Left ventricle myocardium superior (tissue), 1 donor: Measurements from ENCODE around the gene TIGD1. TPM values are rescaled to one million over a fixed set of nuclear protein-coding genes. Genes with fewer than 3 reads are reported as not detected.
A peak's percentile ranks its signal among the peaks of the same experiment; 100 is the strongest.

Experiments
- ATAC-seq: fragments of 200-7000 bp; cut with Tn5 transposase; one replicate; pipeline ENCODE4 v1.9.1; 2020; ENCODE audit warnings: mild to moderate bottlenecking, moderate library complexity
- DNase-seq: peaks from one replicate; pipeline ENCODE4 v3.0.0-alpha.2; 2020
- intact Hi-C: fragments of 100-400 bp; cut with micrococcal nuclease; formaldehyde crosslinking; loops from one replicate; pipeline ENCODE4 v1.11.0; 2022
- total RNA-seq: library from RNA; stranded (reverse); fragmentation: NEBNext Ultra II Directional; extraction: Animal tissue kit (Norgen Biotek cat#: 25700); gene quantifications from one replicate; pipeline ENCODE4 v1.2.1, GENCODE V29; 2021
- donor health status: DM: no; HTN: yes; CAD: no; lungs with severe emphysema.

The TIGD1 gene
- total RNA-seq, 1 donor from 2014 or later = 1.7 TPM

DNA sequence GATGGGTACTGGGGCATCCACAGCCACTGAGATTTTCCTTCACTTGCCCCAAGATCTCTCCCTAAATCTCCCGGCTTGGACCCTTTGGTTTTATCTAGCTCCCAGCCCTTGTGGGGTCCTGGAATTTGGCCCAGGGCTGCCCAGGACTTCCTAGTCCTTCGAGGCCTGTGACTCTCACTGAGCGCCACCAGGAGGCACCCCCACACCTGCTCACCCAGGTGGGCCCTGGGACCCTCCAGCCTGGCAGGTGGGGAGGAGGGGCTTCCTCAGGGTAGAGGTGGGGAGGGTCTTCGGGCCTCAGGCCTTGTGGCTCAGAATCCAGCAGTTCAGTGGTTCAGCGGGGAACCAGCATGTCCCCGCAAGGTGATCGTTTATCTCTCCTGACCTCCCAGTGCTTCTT, 42.1 kb downstream of the TIGD1 start:
- intact Hi-C loops = no loop called here
- ATAC-seq (no peak), DNase-seq (no peak)

DNA sequence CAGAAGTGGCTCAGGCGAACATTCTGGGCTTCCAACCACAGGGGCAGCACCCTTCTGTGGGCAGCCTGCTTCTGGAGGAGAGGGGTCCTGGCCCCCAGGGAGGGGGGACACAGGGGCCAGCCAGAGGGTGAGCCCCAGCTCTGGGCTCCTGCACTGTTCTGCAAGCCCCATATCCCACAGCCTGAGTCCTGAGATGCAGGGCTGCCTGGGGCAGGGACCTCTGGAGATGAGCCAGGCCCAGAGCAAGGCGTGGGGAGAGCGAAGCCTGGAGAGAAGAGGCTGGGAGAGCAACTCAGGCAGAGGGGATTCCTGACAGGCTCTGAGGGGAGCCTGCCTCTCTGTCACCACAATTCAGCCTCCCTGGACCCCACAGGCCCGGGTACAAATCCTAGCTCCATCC, 43.6 kb downstream of the TIGD1 start:
- no peak for DNase-seq
- no peak for ATAC-seq
- intact Hi-C loops = no loop called here

DNA sequence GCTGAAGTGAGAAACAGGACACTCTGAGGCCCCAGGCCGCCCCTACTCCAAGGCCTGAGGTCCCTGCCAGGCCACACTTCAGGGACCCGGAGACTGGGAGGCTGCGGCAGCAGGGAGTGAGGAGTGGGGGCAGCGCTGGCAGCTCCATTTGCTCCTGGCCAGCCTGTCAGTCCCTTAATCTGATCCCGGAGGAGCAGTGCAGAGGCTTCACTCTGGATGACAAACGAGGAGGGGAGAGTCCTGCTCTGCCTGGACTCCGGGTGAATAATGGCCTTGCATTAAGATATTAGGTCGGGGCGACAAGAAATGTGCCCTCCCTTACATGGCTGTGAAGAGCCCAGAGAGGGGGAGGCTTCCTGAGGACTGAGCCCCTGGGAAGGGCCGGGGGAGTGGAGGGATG, 44.5 kb downstream of the TIGD1 start:
- intact Hi-C loops = no loop called here
- DNase-seq (no peak), ATAC-seq (no peak)

DNA sequence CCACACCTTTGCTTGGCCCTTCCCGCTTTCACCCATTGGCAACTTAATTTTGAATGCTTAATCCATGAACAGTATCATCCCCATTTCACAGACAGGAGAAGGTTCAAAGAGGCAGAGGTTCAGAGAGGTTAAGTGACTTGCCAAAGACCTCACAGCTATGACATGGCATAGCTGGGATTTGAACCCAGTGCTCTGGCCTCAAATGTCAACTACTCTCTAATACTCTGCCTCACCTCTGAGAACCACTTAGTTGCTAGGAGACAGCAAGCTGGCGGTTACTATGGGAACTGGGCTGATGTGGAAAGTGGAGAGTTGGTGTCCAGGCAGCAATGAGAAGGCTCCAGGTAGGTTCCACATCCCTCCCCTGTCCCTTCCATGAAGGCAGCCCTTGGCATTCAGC, 45.9 kb downstream of the TIGD1 start:
- intact Hi-C loops = no loop called here
- no peak for DNase-seq
- ATAC-seq = no peak

DNA sequence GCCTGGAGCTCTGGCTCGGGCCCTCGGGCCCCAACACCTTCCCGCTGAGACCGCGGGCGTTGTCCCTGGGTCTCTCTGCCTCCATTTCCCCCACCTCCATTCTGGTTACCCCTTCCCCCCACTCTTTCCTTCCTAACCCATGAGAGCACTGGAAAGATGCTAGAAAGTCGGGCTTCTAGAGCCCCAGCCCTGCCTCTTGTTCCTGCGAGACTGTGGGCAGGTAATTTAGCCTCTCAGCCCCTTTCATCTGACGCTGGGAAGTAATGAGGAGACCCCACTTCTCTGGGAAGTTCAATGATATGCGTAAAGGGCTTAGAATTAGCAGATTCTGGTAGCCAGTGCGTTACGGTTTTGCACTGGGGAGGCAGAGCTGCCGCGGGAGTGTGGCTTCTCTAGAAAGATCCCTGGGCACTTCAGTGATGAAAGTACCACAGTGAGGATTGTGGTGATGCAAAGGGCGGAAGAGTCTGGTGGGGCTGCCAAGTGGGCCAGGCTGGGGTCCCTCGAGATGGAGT, 46.5 kb downstream of the TIGD1 start:
- intact Hi-C loops = no loop called here
- ATAC-seq (no peak), DNase-seq (no peak)

DNA sequence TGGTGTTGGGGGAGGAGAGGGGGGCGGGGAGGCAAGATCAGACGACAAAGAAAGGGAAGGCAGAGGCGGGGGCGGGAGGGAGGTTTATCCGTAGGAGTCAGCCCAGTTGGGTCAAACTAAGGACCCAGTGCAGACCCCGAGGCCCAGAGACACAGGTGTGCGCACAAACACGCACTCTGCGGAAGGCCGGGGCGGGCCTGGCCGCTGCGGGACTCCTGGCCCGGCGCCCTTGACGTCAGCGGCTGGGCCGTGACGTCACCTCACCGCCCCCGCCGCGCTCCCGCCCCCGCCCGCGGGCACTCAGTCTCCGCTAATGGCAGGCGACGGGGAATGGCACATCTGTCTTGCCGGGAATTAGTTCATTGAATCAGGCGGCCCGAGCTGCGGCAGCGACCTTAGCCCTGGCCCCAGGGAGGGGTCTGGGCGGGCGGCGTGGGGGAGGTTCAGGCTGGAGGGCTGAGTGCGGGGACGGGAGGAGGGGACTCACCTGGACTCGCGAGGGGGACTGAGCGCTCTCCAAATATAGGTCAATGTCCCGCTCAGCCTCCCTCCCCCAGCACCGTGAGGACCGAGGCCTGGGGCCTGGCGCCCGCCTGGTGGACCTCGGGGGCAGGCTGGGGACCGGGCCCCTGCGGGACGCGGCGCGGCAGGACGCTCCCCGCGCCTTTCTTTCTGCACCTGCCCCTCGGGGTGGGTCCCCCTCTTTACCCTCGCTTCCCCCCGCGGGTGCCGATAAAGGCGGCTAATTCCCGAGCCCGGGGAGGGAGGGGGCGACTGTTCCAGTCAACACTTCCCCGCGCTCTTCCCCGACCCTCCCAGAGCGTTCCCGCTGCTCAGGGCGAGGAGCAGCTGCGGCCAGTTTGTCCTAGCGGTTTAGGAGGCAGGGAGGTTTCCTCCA, 47.2 kb downstream of the TIGD1 start:
- intact Hi-C loops = no loop called here
- DNase-seq (peak; percentile 45), ATAC-seq (peak; percentile 79)

DNA sequence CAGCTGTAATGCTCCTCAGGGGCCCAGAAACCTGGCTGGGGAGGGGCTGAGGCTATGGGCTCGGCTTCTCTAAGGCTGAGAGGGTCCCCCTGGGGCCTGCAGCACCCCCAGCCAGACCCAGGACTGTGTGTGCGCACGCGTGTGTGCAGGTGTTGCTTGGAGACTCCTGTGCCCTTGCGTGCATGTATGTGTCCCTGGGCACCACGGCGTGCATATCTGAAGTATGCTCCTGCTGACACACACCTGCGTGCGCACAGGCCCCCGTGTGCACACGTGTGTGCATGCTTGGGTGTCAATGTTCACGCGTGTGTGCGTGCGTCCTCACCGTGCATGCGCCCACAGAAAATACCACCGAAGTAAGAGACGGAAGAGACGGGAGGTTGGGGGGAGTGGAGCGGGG, 47.8 kb downstream of the TIGD1 start:
- intact Hi-C loops = no loop called here
- DNase-seq (no peak), ATAC-seq (no peak)

DNA sequence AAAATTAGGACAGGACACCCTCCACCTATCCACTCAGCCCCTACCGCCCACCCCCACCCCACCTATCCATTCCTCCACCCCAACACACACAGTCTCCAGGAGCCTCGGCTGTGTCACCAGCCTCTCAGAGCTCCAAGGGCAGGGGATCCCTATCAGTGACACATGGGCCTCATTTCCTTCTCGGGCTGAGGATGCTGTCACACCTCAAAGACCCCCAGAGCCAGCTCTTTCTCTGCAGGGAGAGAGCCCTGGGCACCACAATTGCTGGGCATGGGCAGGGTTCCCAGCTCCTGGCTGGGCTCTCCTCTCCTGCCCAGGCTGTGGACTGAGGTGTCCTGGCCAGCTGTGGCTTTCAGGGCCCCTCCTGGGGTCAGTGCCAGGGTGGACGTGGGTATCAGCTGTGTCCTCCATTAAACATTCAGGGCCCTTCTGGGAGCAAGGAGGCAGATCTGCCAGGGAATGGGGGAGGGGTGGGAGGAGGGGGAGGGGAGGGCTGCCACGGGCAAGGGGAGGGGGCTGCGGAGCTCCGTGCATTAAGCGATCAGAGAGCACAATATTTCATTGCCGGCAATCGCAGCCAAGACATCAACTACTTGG, 48.5 kb downstream of the TIGD1 start:
- ATAC-seq (no peak), DNase-seq (no peak)
- intact Hi-C loops = no loop called here

DNA sequence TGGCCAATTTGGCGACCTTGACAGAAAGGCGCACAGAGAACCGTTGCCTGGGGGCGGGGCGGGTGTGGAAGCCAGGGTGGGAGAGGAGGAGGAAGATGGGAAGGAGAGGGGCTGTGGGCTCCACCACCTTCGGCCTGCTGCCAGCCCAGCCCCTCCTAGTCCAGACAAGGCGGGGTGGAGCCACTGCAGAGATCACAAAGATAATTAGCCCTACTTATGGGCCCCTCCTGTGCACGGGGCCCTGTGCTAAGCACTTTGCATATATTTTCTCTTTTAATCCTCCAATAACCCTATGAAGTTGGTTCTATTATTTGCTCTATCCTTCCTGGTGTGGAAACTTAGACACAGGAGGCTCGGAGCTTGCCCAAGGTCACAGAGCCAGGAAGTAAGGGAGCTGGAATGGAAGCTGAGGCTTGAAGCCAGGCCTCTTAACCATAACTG, 49.0 kb downstream of the TIGD1 start:
- intact Hi-C loops = no loop called here
- DNase-seq (no peak), ATAC-seq (peak; percentile 14)

DNA sequence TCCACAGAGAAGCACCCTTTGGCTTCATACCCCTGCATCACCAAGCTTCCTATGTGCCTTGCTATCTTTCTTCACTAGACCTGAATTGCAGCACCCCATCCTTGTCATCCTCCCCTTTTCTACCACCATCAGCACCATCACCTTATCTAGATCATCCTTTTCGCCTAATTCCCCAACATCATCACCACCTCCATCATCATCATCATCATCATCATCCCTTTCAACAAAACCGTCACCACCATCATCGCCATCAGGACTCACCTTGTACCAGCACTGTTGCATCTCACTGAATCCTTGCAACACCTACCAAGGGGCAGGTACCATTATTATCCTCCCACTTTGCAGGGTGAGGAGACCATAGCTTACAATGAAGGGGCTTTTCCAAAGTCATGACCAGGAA, 51.9 kb downstream of the TIGD1 start:
- no peak for ATAC-seq
- no peak for DNase-seq
- intact Hi-C loops = no loop called here

Other genes with a start within 250 kb of the TIGD1 start
- not detected for gene ALPP, start 171.8 kb downstream of the TIGD1 start, total RNA-seq
- gene ALPG, start 143.7 kb downstream of the TIGD1 start, total RNA-seq = not detected
- not detected for gene ALPI, start 94.4 kb downstream of the TIGD1 start, total RNA-seq
- 0.37 TPM for gene ECEL1, start 62.7 kb downstream of the TIGD1 start, total RNA-seq
- 0.15 TPM for gene PRSS56, start 30.2 kb downstream of the TIGD1 start, total RNA-seq
- not detected for gene CHRND, start 24.4 kb downstream of the TIGD1 start, total RNA-seq
- gene CHRNG, start 10.9 kb downstream of the TIGD1 start, total RNA-seq = not detected
- 40.7 TPM for gene EIF4E2, start 132 bp upstream of the TIGD1 start, total RNA-seq
- gene EFHD1, start 83.0 kb upstream of the TIGD1 start, total RNA-seq = 21.7 TPM
- 59.2 TPM for gene GIGYF2, start 146.8 kb upstream of the TIGD1 start, total RNA-seq
- gene KCNJ13, start 226.0 kb upstream of the TIGD1 start, total RNA-seq = not detected